DOHH2 (cell line): Measurements from ENCODE around the gene PLEKHG4.

Source experiments
- EZH2phosphoT487 ChIP-seq: fragments of 200-600 bp; sonication (generic); IDR thresholded peaks from 2 replicates; pipeline ENCODE4 v1.6.1; 2017; ENCODE audit warnings: borderline replicate concordance, mild to moderate bottlenecking, antibody characterized with exemption, low read length, moderate library complexity, mixed read lengths
- TF ChIP-seq, protein P1 (sequence below): fragments of 200-600 bp; sonication (generic); IDR thresholded peaks from one replicate; pipeline ENCODE4 v1.5.1; 2014; ENCODE audit warnings: antibody characterized with exemption, mild to moderate bottlenecking, low read depth, low read length; ENCODE audit not compliant: poor library complexity, severe bottlenecking

- TF ChIP-seq, protein P1, sequence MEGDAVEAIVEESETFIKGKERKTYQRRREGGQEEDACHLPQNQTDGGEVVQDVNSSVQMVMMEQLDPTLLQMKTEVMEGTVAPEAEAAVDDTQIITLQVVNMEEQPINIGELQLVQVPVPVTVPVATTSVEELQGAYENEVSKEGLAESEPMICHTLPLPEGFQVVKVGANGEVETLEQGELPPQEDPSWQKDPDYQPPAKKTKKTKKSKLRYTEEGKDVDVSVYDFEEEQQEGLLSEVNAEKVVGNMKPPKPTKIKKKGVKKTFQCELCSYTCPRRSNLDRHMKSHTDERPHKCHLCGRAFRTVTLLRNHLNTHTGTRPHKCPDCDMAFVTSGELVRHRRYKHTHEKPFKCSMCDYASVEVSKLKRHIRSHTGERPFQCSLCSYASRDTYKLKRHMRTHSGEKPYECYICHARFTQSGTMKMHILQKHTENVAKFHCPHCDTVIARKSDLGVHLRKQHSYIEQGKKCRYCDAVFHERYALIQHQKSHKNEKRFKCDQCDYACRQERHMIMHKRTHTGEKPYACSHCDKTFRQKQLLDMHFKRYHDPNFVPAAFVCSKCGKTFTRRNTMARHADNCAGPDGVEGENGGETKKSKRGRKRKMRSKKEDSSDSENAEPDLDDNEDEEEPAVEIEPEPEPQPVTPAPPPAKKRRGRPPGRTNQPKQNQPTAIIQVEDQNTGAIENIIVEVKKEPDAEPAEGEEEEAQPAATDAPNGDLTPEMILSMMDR: no peak
- TF ChIP-seq EZH2phosphoT487: no peak
These were observed 23.6 kb upstream of the PLEKHG4 start for GRCh38 chr16:67255553-67256221.
